Esophagus muscularis mucosa (tissue), 3 donors: ENCODE results near the gene ZMYND10.

Source experiments
- CTCF ChIP-seq, 3 experiments: fragments of 200-600 bp in 2 of 3; fragments of 450-650 bp in 1 of 3; sonication (generic) in 2 of 3; IDR thresholded peaks; one replicate each; pipeline ENCODE4 v1.5.1; 2017 to 2019; ENCODE audit warnings: antibody characterized with exemption in 3 of 3, mild to moderate bottlenecking in 2 of 3, moderate library complexity in 1 of 3
- POLR2A ChIP-seq: fragments of 450-650 bp; IDR thresholded peaks from one replicate; pipeline ENCODE4 v1.6.1; 2017; ENCODE audit warnings: antibody characterized with exemption, moderate library complexity, mild to moderate bottlenecking, low read depth
- POLR2AphosphoS5 ChIP-seq, 2 donors: sonication (generic); formaldehyde crosslinking; IDR thresholded peaks; one replicate each; pipeline ENCODE4 v1.6.1; 2017; ENCODE audit warnings: antibody characterized with exemption in 2 of 2

DNA sequence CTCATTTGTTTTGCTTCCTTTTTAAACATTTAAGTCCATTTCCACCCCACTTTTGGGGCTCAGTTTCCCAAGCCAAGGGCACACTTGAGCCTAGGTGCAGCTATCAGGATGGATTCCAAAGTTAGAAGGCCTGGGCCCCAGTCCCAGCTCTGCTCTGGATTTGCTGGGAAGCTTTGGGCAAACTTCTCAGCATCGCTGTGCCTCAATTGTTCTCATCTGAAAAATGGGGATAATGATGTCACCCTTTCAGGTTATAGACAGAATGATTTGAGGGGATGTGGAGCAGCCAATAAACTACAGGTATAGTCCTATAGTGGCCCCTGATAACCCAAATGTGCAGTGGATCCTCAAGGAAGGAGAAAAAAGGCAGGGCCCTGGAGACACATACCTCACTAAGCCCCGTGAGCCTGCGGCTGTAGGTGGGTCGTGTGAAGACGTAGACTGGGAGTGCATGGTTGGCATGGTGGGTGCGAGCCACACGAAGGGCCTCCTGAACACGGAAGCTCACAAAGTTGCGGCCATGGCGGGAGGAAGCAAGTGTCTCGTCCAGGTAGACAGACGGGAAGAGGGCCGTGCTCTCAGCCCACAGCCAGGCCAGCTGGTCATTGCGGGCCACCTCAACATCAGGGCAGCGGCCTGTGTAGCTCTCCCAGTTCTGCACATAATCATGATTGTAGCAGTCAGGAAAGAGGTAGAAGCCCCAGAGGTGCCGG is 26.2 kb downstream of the ZMYND10 start:
- TF ChIP-seq CTCF (IDR thresholded peaks at IDR 0.05) (no peak), POLR2AphosphoS5 (IDR thresholded peaks at IDR 0.05) (no peak), POLR2A (no peak)
